ENCODE measurements around the gene ERGIC3.

Gene ERGIC3

GRCh38 chr20:35541783-35542662 lies at the start of gene ERGIC3:
Gene ERGIC3, plus strand, starts transcription at chr20:35542078. Its CDS starts 20 bp downstream, at chr20:35542098.
- peak within 1 kb of the TSS; percentile 68; the same call in 1 of the 2 replicates for H3K4me3 ChIP-seq (ENCODE audit: low read length)
- no CpG with 5 or more reads among the region's 57 CpGs for WGBS (ENCODE audit: insufficient coverage, insufficient read length)
- no peaks in the 10 kb centered on the region for H3K27me3 ChIP-seq (ENCODE audit: control insufficient read depth, insufficient read depth, low read length)
- H3K4me1 ChIP-seq (ENCODE audit: control insufficient read depth, insufficient read depth, low read length), result peaks cover 4% of the 10 kb centered on the region; the same call in 1 of the 2 replicates
- H3K36me3 ChIP-seq (ENCODE audit: control insufficient read depth, insufficient read depth, low read length), result peaks cover 2% of the 10 kb centered on the region; the same call in 1 of the 2 replicates
- no peaks in the 10 kb centered on the region for H3K9me3 ChIP-seq (ENCODE audit: control insufficient read depth, insufficient read depth, low read length)
- peak; percentile 91 for DNase-seq (ENCODE audit: low read depth, low spot score)
- H3K27ac ChIP-seq (ENCODE audit: low read length), result no peak within 1 kb of the TSS

- H3K27me3 ChIP-seq (ENCODE audit: control insufficient read depth, insufficient read depth, low read length), result no peaks in the 10 kb centered on the region
- DNase-seq (ENCODE audit: low read depth, low spot score), result no peak
- peaks cover 20% of the 10 kb centered on the region for H3K36me3 ChIP-seq (ENCODE audit: control insufficient read depth, insufficient read depth, low read length)
- no peak overlapping the region for H3K27ac ChIP-seq (ENCODE audit: low read length)
- H3K4me1 ChIP-seq (ENCODE audit: control insufficient read depth, insufficient read depth, low read length), result no peaks in the 10 kb centered on the region
- H3K9me3 ChIP-seq (ENCODE audit: control insufficient read depth, insufficient read depth, low read length), result no peaks in the 10 kb centered on the region
- WGBS (ENCODE audit: insufficient coverage, insufficient read length), result 100% methylated on average over 1 of the region's 6 CpGs
- H3K4me3 ChIP-seq (ENCODE audit: low read length), result no peak overlapping the region
Measured at GRCh38 chr20:35492352-35492751, 49.5 kb upstream of the ERGIC3 start.

DNA sequence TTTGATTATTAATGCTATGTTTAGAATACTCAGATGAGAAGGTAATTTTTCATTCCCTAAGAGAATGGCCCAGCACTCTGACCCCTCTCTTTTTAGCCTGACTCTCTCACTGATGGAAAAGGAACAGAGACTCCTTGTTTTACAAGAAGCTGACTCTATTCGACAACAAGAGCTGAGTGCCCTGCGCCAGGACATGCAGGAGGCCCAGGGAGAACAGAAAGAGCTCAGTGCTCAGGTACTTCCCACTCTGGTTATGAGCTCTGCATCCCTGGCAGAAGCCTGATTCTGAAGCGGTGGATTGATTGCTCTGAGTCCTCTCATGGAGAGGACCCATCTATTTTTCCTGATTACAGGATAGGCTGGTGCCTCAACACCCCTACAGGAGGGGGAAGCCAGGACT lies 45.4 kb upstream of the ERGIC3 start:
- peaks cover 30% of the 10 kb centered on the region for H3K36me3 ChIP-seq (ENCODE audit: control insufficient read depth, insufficient read depth, low read length)
- no peaks in the 10 kb centered on the region for H3K27me3 ChIP-seq (ENCODE audit: control insufficient read depth, insufficient read depth, low read length)
- H3K27ac ChIP-seq (ENCODE audit: low read length), result no peak overlapping the region
- no peak overlapping the region for H3K4me3 ChIP-seq (ENCODE audit: low read length)
- no CpG with 5 or more reads among the region's 3 CpGs for whole genome bisulfite sequencing (ENCODE audit: insufficient coverage, insufficient read length)
- no peak for DNase-seq (ENCODE audit: low read depth, low spot score)
- no peaks in the 10 kb centered on the region for H3K9me3 ChIP-seq (ENCODE audit: control insufficient read depth, insufficient read depth, low read length)
- H3K4me1 ChIP-seq (ENCODE audit: control insufficient read depth, insufficient read depth, low read length), result no peaks in the 10 kb centered on the region

DNA sequence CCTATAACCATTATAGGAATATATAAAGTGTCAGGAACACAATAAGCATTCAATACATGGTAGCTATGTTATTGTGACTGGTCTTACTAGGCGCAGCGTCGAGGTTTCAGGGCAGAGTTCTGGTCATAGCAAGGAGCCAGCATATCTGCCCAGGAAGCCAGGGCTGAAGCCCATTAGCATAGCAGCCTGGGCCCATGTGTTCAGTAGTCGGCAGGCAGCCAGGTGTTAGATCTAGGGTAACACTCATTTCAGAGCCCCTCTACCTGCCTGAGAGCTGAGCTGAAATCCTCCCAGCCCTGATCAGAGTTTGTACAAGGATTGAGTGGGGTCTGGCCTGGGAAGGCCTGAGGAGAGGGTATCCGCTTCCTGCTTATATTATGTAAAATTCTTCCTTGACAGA lies 44.6 kb upstream of the ERGIC3 start:
- no CpG with 5 or more reads among the region's 5 CpGs for WGBS (ENCODE audit: insufficient coverage, insufficient read length)
- Histone ChIP-seq H3K9me3 (ENCODE audit: control insufficient read depth, insufficient read depth, low read length) (no peaks in the 10 kb centered on the region), H3K27ac (ENCODE audit: low read length) (no peak overlapping the region), H3K4me3 (ENCODE audit: low read length) (no peak overlapping the region), H3K4me1 (ENCODE audit: control insufficient read depth, insufficient read depth, low read length) (no peaks in the 10 kb centered on the region), H3K36me3 (ENCODE audit: control insufficient read depth, insufficient read depth, low read length) (peaks cover 34% of the 10 kb centered on the region), H3K27me3 (ENCODE audit: control insufficient read depth, insufficient read depth, low read length) (no peaks in the 10 kb centered on the region)
- no peak for DNase-seq (ENCODE audit: low read depth, low spot score)

DNA sequence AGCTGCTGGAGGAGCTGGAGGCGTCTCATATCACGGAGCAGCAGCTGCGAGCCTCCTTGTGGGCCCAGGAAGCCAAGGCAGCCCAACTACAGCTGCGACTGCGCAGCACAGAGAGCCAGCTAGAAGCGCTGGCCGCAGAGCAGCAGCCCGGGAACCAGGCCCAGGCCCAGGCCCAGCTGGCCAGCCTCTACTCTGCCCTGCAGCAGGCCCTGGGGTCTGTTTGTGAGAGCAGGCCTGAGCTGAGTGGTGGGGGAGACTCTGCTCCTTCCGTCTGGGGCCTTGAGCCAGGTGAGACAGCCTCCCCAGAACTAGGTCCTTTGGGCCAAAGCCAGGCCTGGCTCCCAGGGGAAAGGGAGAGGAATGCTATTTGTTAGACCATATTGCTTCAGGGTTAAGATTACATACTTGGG lies 44.1 kb upstream of the ERGIC3 start:
- no peaks in the 10 kb centered on the region for H3K9me3 ChIP-seq (ENCODE audit: control insufficient read depth, insufficient read depth, low read length)
- no peak for DNase-seq (ENCODE audit: low read depth, low spot score)
- H3K4me1 ChIP-seq (ENCODE audit: control insufficient read depth, insufficient read depth, low read length), result no peaks in the 10 kb centered on the region
- no peaks in the 10 kb centered on the region for H3K27me3 ChIP-seq (ENCODE audit: control insufficient read depth, insufficient read depth, low read length)
- no peak overlapping the region for H3K27ac ChIP-seq (ENCODE audit: low read length)
- WGBS (ENCODE audit: insufficient coverage, insufficient read length), result no CpG with 5 or more reads among the region's 9 CpGs
- H3K36me3 ChIP-seq (ENCODE audit: control insufficient read depth, insufficient read depth, low read length), result peaks cover 38% of the 10 kb centered on the region
- no peak overlapping the region for H3K4me3 ChIP-seq (ENCODE audit: low read length)

DNA sequence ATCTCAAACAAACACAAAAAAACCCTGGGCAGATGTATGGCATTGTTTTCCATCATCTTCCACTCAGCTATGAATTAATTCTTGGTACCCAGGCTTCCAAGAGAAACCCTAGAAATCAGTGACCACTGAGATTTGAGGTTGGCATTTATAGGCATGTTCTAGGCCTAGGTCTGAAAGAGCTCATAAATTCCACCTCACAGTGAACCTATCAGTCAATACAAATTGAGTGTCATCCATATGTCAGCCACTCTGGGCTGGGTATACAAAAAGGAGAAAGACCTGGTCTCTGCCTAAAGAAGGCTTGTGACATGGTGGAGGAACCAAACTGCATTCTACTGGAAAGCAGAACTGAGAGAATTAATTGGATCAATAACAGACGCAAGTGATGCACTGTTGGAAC lies 42.6 kb upstream of the ERGIC3 start:
- Histone ChIP-seq H3K4me1 (ENCODE audit: control insufficient read depth, insufficient read depth, low read length) (no peaks in the 10 kb centered on the region), H3K27me3 (ENCODE audit: control insufficient read depth, insufficient read depth, low read length) (no peaks in the 10 kb centered on the region), H3K36me3 (ENCODE audit: control insufficient read depth, insufficient read depth, low read length) (peaks cover 44% of the 10 kb centered on the region), H3K9me3 (ENCODE audit: control insufficient read depth, insufficient read depth, low read length) (no peaks in the 10 kb centered on the region), H3K4me3 (ENCODE audit: low read length) (no peak overlapping the region), H3K27ac (ENCODE audit: low read length) (no peak overlapping the region)
- no CpG with 5 or more reads among the region's 1 CpG for WGBS (ENCODE audit: insufficient coverage, insufficient read length)
- DNase-seq (ENCODE audit: low read depth, low spot score), result no peak

DNA sequence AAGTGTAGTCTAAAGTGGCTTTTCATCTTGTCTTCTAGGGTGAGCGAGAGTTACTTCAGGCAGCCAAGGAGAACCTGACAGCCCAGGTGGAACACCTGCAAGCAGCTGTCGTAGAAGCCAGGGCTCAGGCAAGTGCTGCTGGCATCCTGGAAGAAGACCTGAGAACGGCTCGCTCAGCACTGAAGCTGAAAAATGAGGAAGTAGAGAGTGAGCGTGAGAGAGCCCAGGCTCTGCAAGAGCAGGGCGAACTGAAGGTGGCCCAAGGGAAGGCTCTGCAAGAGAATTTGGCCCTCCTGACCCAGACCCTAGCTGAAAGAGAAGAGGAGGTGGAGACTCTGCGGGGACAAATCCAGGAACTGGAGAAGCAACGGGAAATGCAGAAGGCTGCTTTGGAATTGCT lies 39.5 kb upstream of the ERGIC3 start:
- H3K36me3 ChIP-seq (ENCODE audit: control insufficient read depth, insufficient read depth, low read length), result peaks cover 39% of the 10 kb centered on the region
- H3K4me3 ChIP-seq (ENCODE audit: low read length), result no peak overlapping the region
- no CpG with 5 or more reads among the region's 8 CpGs for WGBS (ENCODE audit: insufficient coverage, insufficient read length)
- no peaks in the 10 kb centered on the region for H3K9me3 ChIP-seq (ENCODE audit: control insufficient read depth, insufficient read depth, low read length)
- H3K4me1 ChIP-seq (ENCODE audit: control insufficient read depth, insufficient read depth, low read length), result no peaks in the 10 kb centered on the region
- no peaks in the 10 kb centered on the region for H3K27me3 ChIP-seq (ENCODE audit: control insufficient read depth, insufficient read depth, low read length)
- no peak overlapping the region for H3K27ac ChIP-seq (ENCODE audit: low read length)
- DNase-seq (ENCODE audit: low read depth, low spot score), result no peak

GRCh38 chr20:35503281-35503680 lies 38.6 kb upstream of the ERGIC3 start:
- Histone ChIP-seq H3K27me3 (ENCODE audit: control insufficient read depth, insufficient read depth, low read length) (no peaks in the 10 kb centered on the region), H3K4me3 (ENCODE audit: low read length) (no peak overlapping the region), H3K27ac (ENCODE audit: low read length) (no peak overlapping the region), H3K4me1 (ENCODE audit: control insufficient read depth, insufficient read depth, low read length) (no peaks in the 10 kb centered on the region), H3K36me3 (ENCODE audit: control insufficient read depth, insufficient read depth, low read length) (peaks cover 29% of the 10 kb centered on the region), H3K9me3 (ENCODE audit: control insufficient read depth, insufficient read depth, low read length) (no peaks in the 10 kb centered on the region)
- DNase-seq (ENCODE audit: low read depth, low spot score), result no peak
- WGBS (ENCODE audit: insufficient coverage, insufficient read length), result no CpG with 5 or more reads among the region's 10 CpGs

- H3K4me1 ChIP-seq (ENCODE audit: control insufficient read depth, insufficient read depth, low read length), result no peaks in the 10 kb centered on the region
- peaks cover 30% of the 10 kb centered on the region for H3K36me3 ChIP-seq (ENCODE audit: control insufficient read depth, insufficient read depth, low read length)
- no peak for DNase-seq (ENCODE audit: low read depth, low spot score)
- H3K27me3 ChIP-seq (ENCODE audit: control insufficient read depth, insufficient read depth, low read length), result no peaks in the 10 kb centered on the region
- H3K27ac ChIP-seq (ENCODE audit: low read length), result no peak overlapping the region
- no peak overlapping the region for H3K4me3 ChIP-seq (ENCODE audit: low read length)
- no CpG with 5 or more reads among the region's 16 CpGs for WGBS (ENCODE audit: insufficient coverage, insufficient read length)
- no peaks in the 10 kb centered on the region for H3K9me3 ChIP-seq (ENCODE audit: control insufficient read depth, insufficient read depth, low read length)
Measured at GRCh38 chr20:35503841-35504561, 37.9 kb upstream of the ERGIC3 start.

DNA sequence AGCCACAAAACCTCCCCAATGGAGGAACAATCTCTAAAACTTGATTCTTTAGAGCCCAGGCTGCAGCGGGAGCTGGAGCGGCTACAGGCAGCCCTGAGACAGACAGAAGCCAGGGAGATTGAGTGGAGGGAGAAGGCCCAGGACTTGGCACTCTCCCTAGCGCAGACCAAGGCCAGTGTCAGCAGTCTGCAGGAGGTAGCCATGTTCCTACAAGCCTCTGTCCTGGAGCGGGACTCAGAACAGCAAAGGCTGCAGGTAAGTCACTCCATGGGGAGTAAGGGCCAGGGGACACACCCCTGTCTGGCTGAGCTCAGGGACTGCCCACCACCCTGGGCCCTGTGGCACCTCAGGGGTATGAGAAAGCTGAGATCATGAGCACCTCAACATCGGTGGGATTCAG lies 37.1 kb upstream of the ERGIC3 start:
- H3K27me3 ChIP-seq (ENCODE audit: control insufficient read depth, insufficient read depth, low read length), result no peaks in the 10 kb centered on the region
- DNase-seq (ENCODE audit: low read depth, low spot score), result no peak
- H3K4me1 ChIP-seq (ENCODE audit: control insufficient read depth, insufficient read depth, low read length), result no peaks in the 10 kb centered on the region
- no peaks in the 10 kb centered on the region for H3K9me3 ChIP-seq (ENCODE audit: control insufficient read depth, insufficient read depth, low read length)
- H3K4me3 ChIP-seq (ENCODE audit: low read length), result no peak overlapping the region
- WGBS (ENCODE audit: insufficient coverage, insufficient read length), result no CpG with 5 or more reads among the region's 5 CpGs
- H3K27ac ChIP-seq (ENCODE audit: low read length), result no peak overlapping the region
- peaks cover 29% of the 10 kb centered on the region for H3K36me3 ChIP-seq (ENCODE audit: control insufficient read depth, insufficient read depth, low read length)
